HuH-7.5 (cell line): ENCODE measurements around the gene OGA.

Experiments used
- DNase-seq: peaks from one replicate; pipeline ENCODE4 v3.0.0; 2011; ENCODE audit warnings: low spot score

OGA gene

DNA sequence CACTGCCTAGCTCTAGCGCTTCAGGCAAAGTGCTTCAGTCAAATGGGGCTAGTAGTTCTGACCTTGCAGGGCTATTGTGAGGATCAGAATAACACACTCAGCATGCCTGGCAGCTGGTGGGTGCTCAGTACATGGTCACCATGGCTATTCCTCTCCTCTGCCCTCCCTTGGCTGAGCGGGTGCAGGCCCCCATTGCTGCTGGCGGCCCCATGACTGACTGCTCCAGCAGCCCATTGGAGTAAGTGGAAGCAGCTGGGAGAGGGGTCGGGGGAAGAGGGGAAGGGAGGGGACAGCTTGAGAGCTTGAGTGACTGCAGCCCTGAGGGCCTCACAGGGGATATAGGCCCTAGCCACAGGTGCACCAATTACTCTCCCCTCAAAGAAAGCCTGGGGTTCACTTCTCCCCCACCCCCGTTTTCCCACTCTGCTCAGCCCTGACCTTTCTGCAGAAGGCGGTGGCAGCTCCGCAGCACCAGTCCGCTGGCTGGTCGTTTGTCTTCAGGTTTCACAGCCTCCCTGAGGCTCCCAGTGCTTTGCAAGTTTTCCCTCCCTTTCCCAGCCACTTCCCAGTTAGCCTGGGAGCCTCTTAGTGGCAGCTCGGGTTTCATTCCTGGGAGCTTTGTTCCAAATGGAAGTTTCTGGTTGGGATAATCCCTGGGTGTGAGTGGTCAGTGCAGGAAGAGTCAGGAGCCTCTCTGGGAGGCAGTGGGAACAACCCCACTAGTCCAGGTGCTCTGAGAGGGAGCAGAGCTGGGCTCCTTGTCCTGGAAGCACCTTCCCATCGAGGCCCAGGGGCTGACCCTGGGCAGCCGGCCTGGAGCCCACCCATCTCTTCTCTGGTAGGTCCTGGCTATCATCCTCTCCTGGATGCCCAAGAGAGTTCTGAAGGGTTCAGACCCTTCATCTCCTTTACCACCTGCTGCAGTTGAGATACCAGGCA is 58.7 kb downstream of the OGA start:
- no peak for DNase-seq

DNA sequence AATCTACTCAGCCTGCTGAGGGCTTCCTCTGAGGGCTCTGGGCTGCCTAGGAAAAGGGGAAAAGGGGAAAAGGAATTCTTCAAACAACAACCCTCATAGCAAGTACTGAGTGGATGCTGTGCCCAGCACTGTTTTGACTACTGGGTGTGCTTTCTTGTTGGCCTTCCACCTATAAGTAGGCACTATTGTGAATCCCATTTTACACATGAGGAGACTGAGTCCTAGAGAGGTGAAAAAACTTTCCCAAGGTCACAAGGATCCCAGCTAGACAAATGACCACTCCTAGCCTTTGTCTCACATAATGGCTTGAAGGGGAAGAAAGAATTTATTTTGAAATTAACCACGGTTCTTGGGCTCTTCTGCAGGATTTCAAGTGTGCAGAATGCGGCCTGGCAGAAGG is 59.4 kb downstream of the OGA start:
- DNase-seq = no peak

DNA sequence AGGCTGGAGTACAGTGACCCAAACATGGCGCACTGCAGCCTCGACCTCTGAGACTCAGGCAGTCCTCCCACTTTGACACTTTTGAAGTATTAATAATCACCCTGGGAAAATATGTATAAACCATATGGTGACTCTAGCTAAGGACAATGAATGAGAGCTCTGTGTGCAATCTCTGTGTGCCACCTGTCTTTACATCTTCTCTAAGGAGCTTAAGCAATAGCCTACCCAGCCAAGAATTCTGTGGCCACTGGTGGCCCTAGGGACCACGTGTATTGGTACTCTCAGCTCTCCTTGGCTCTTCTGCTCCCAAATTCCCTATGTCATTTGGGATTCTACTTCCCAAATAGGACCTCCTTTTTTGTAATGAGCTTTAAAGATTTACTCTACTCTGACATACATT is 66.0 kb downstream of the OGA start:
- no peak for DNase-seq

DNA sequence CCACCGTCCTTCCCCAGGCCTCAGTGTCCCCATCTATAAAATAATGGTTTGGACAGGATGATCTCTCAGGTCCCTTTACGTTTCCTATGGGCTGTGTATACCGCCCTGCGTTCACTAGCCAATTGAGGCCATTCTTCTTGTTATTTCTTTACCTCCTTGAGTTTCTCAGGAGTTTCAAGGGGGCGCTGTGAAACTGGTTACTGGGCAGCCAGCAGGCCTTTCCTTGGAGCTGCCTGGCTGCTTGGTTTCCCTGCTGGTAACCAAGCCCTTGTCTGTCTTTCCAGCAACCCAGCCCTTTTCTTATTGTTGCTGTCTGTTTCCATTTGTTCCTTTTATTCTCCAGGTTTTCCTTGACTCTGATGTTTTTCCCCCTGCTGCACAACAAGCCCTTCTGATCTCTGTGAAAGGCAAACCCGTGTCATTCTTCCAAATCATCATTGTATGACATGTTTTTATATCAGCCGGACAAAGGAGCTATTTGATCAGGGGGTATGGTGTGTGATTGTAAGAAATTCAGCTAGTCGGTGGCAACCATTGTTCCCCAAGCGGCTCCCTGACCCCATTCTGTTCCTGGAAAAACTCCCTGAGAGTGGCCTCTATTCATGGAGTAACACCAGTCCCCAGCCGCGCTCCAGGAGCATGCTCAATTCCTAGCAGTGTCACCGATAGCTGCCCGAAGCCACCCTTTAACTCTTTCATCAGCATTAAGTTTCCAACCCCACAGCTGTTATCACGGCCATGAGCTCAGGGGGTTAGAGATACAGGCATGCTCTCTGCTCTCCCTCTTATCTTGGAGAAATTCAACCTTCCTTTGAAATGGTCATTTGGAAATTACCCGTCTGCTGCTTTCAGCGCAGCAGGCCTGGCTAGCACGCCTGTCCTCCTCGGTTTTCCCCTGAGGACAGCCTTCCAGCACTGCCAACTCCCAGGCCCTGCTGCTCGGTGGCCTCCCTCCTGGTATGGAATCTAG is 68.9 kb downstream of the OGA start:
- DNase-seq = no peak

- DNase-seq = no peak
These were observed 69.7 kb downstream of the OGA start for GRCh38 chr10:101748496-101748895.

- DNase-seq = no peak
These were observed 73.1 kb downstream of the OGA start for GRCh38 chr10:101745074-101745696.

GRCh38 chr10:101744267-101744666 is 74.0 kb downstream of the OGA start:
- DNase-seq = no peak

DNA sequence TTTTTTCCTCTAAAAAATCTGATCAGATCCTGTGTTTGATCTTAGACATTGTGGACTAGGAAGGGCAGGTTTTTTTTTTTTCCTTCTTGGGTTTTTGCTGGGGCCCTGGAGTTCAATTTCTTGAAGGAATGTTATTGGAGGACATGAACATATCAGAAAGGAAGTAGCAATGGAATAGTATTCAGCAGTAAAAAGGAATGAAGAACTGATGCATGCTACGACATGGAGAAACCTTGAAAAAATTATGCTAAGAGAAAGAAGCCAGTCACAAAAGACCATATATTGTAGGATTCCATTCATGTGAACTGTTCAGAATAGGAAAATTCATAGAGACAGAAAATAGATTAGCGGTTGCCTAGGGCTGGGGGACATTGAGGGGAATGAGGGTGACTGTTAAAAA is 76.3 kb downstream of the OGA start:
- DNase-seq = no peak

GRCh38 chr10:101736666-101737065 is 81.6 kb downstream of the OGA start:
- no peak for DNase-seq
